ENCODE measurements around the gene RASEF. TPM values are rescaled to one million over a fixed set of nuclear protein-coding genes. Genes with fewer than 3 reads are reported as not detected.

The RASEF gene
- total and polyA plus RNA-seq, 8 donors = 10.3 to 27.3 (median 19.1) TPM

GRCh38 chr9:83059417-83059816 lies 3.5 kb downstream of the RASEF start:
- peaks cover 7 to 12% (median 11%) of the 10 kb centered on the region in 3 donors for H3K4me1 ChIP-seq
- FAIRE-seq (no peak), DNase-seq (no peak), ATAC-seq (no peak)
- no peaks in the 10 kb centered on the region for H3K9me3 ChIP-seq
- H3K36me3 ChIP-seq = no peaks in the 10 kb centered on the region
- peak overlapping the region in 2 of 4 donors; percentile 95 to 98 for H3K27ac ChIP-seq
- 61 to 75% methylated on average over 1 of the region's 1 CpG for WGBS, 2 donors
- intact Hi-C loops (cut with DNase I) = no loop called here
- H3K4me3 ChIP-seq = peak overlapping the region in 2 of 4 donors; percentile 66 to 80
- H3K27me3 ChIP-seq = no peaks in the 10 kb centered on the region
- TF ChIP-seq CTCF (IDR thresholded peaks at IDR 0.05) = no peak

GRCh38 chr9:83056911-83057310 lies 6.0 kb downstream of the RASEF start:
- H3K4me3 ChIP-seq = no peak overlapping the region
- WGBS, 2 donors = 96 to 100% methylated on average over 1 of the region's 1 CpG
- no peaks in the 10 kb centered on the region for H3K9me3 ChIP-seq
- peak overlapping the region in 1 of 4 donors; percentile 1 for H3K27ac ChIP-seq
- H3K36me3 ChIP-seq = no peaks in the 10 kb centered on the region
- DNase-seq = no peak
- H3K27me3 ChIP-seq = no peaks in the 10 kb centered on the region
- TF ChIP-seq CTCF (IDR thresholded peaks at IDR 0.05) = no peak
- no peak for ATAC-seq
- peaks cover 7 to 12% (median 11%) of the 10 kb centered on the region in 3 donors for H3K4me1 ChIP-seq
- intact Hi-C loops (cut with DNase I) = no loop called here
- FAIRE-seq = no peak

GRCh38 chr9:83056174-83056573 lies 6.8 kb downstream of the RASEF start:
- H3K27ac ChIP-seq = no peak overlapping the region
- WGBS, 2 donors = 75 to 79% methylated on average over 2 of the region's 2 CpGs

GRCh38 chr9:83047839-83048775 lies 14.8 kb downstream of the RASEF start:
- Histone ChIP-seq H3K36me3 (no peaks in the 10 kb centered on the region), H3K27me3 (no peaks in the 10 kb centered on the region), H3K4me1 (peaks cover 6 to 14% (median 9%) of the 10 kb centered on the region in 3 donors), H3K4me3 (no peak overlapping the region), H3K27ac (peak overlapping the region in 3 of 4 donors; percentile 12 to 77 (median 59)), H3K9me3 (no peaks in the 10 kb centered on the region)
- no peak for TF ChIP-seq CTCF (IDR thresholded peaks at IDR 0.05)
- intact Hi-C loops (cut with DNase I) = loop anchor here in 1 of 3 donors (10.0 kb wide), 1 partner anchor 63 kb away; no protein-coding TSS in a partner anchor
- FAIRE-seq = no peak
- peak; percentile 86 to 94 (median 92) for ATAC-seq
- peak in 4 of 6 donors; percentile 76 to 83 (median 78) for DNase-seq
- 38 to 40% methylated on average over 11 of the region's 11 CpGs for WGBS, 2 donors

More at GRCh38 chr9:83056174-83056573, 6.8 kb downstream of the RASEF start:
- TF ChIP-seq CTCF (IDR thresholded peaks at IDR 0.05) = no peak
- intact Hi-C loops (cut with DNase I) = no loop called here
- H3K27me3 ChIP-seq = no peaks in the 10 kb centered on the region
- no peak overlapping the region for H3K4me3 ChIP-seq
- FAIRE-seq (no peak), ATAC-seq (peak in 2 of 4 donors; percentile 47 to 49), DNase-seq (no peak)
- no peaks in the 10 kb centered on the region for H3K9me3 ChIP-seq
- H3K36me3 ChIP-seq = no peaks in the 10 kb centered on the region
- H3K4me1 ChIP-seq = peaks cover 7 to 12% (median 11%) of the 10 kb centered on the region in 3 donors
